Mucosa of stomach (tissue), 1 donor: ENCODE results near the gene CDC25B.

Experiments used
- H3K27me3 ChIP-seq: one replicate; pipeline ENCODE4 v1.7.0; 2013; ENCODE audit warnings: mild to moderate bottlenecking, low read length; ENCODE audit not compliant: control insufficient read depth, insufficient read depth
- H3K36me3 ChIP-seq: one replicate; pipeline ENCODE4 v1.7.0; 2013; ENCODE audit warnings: low read length; ENCODE audit not compliant: control insufficient read depth, insufficient read depth
- H3K4me1 ChIP-seq: one replicate; pipeline ENCODE4 v1.7.0; 2013; ENCODE audit warnings: mild to moderate bottlenecking, low read length; ENCODE audit not compliant: control insufficient read depth, insufficient read depth
- H3K4me3 ChIP-seq: one replicate; pipeline ENCODE4 v1.7.0; 2013; ENCODE audit warnings: low read length
- H3K9ac ChIP-seq: one replicate; pipeline ENCODE4 v1.7.0; 2013; ENCODE audit warnings: mild to moderate bottlenecking, low read length, moderate library complexity
- H3K9me3 ChIP-seq: one replicate; pipeline ENCODE4 v1.7.0; 2013; ENCODE audit warnings: mild to moderate bottlenecking, low read length, moderate library complexity; ENCODE audit not compliant: control insufficient read depth
- donor health status: Pancreatic carcinoma.

CDC25B gene

DNA sequence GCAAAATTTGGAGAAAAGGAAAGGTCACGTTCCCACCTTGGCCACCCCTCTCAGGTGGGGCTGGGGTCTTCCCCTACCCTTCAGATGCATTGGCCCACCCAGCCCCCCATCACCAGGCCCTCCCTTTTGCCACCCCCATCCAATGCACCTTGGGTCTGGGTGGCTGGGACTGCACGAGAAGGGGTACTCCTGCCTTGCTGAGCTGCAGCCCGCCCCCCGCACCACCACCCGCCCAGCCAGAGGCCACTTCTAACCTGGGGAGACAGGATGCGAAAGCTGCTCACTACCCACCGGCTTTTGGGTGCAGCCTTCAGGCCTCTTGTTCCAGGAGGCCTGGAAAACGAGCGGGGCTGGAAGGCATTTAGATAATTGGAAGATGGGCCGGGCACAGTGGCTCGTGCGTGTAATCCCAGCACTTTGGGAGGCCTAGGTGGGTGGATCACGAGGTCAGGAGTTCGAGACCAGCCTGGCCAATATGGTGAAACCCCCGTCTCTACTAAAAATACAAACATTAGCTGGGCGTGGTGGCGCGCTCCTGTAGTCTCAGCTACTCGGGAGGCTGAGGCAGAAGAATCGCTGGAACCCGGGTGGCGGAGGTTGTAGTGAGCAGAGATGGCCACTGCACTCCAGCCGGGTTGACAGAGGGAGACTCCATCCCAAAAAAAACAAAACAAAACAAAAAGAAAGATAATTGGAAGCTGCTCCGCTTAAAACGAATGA lies 1.2 kb upstream of the CDC25B start:
- Histone ChIP-seq H3K9me3 (no peaks in the 10 kb centered on the region), H3K27me3 (no peaks in the 10 kb centered on the region), H3K4me3 (peak overlapping the region; percentile 93), H3K4me1 (peaks cover 35% of the 10 kb centered on the region), H3K36me3 (no peaks in the 10 kb centered on the region), H3K9ac (peak overlapping the region; percentile 91)

GRCh38 chr20:3796477-3797225 lies 541 bp downstream of the CDC25B start:
- no peaks in the 10 kb centered on the region for H3K9me3 ChIP-seq
- no peaks in the 10 kb centered on the region for H3K36me3 ChIP-seq
- peaks cover 40% of the 10 kb centered on the region for H3K4me1 ChIP-seq
- peak overlapping the region; percentile 51 for H3K4me3 ChIP-seq
- H3K9ac ChIP-seq = peak overlapping the region; percentile 3
- no peaks in the 10 kb centered on the region for H3K27me3 ChIP-seq

GRCh38 chr20:3797226-3797545 lies 1.1 kb downstream of the CDC25B start:
- Histone ChIP-seq H3K4me3 (peak overlapping the region; percentile 51), H3K36me3 (no peaks in the 10 kb centered on the region), H3K9ac (peak overlapping the region; percentile 3), H3K4me1 (peaks cover 40% of the 10 kb centered on the region), H3K27me3 (no peaks in the 10 kb centered on the region), H3K9me3 (no peaks in the 10 kb centered on the region)

DNA sequence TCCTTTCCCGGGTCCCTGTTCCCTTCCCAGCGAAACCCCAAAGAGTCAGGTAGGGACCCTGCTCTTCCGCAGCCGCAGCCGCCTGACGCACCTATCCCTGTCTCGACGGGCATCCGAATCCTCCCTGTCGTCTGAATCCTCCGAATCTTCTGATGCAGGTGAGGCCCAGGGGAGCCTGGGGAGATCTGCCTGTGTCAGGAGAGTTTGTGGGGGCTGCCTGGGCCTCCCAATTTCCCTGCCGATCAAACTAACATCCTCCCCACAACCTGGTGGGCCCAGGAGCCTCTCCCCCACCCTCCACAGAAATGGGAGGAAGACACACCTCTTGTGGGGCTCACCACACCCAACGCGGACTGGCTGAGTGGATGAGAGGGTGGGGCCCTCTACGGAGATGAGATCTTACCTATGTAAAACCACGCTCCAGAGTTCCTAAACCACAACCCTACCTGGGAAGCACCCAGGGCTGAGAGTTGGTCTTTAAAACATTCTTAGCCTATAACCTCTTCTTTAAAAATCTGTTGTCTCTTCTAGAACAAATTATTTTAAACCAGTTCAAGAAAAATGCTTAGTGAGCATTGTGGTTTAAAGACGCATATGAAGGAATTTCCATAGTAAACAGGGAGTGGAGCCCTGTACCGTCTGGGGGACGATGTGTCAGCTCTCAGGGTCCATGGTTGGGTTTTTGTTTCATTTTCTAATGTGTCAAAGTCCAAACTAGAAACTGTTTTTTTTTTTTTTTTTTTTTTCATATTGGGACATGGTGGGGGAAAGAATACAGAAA lies 1.7 kb downstream of the CDC25B start:
- Histone ChIP-seq H3K9me3 (no peaks in the 10 kb centered on the region), H3K9ac (peak overlapping the region; percentile 3), H3K4me3 (no peak overlapping the region), H3K27me3 (no peaks in the 10 kb centered on the region), H3K36me3 (no peaks in the 10 kb centered on the region), H3K4me1 (peaks cover 40% of the 10 kb centered on the region)

DNA sequence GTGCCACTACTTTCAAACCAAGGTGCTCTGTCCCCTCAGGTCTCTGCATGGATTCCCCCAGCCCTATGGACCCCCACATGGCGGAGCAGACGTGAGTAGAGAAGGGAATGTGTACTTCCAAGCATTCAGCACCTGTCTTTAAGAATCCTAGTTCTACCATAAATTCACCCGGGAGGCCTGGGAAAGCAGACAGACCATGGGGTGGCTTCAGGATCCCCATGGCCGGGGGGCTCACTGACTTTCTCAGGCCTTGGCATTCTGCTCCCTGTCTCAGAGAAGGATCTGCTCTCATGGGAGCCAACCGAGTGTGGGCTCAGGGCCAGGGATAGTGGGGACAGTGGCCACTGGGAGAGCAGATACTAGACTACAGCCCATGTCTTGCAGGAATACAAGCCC lies 2.3 kb downstream of the CDC25B start:
- H3K4me1 ChIP-seq = peaks cover 40% of the 10 kb centered on the region
- H3K9me3 ChIP-seq = no peaks in the 10 kb centered on the region
- H3K36me3 ChIP-seq = peaks cover 5% of the 10 kb centered on the region
- no peak overlapping the region for H3K4me3 ChIP-seq
- no peak overlapping the region for H3K9ac ChIP-seq
- H3K27me3 ChIP-seq = no peaks in the 10 kb centered on the region

GRCh38 chr20:3798908-3799248 lies 2.8 kb downstream of the CDC25B start:
- Histone ChIP-seq H3K9ac (no peak overlapping the region), H3K9me3 (no peaks in the 10 kb centered on the region), H3K27me3 (no peaks in the 10 kb centered on the region), H3K36me3 (peaks cover 6% of the 10 kb centered on the region), H3K4me1 (peaks cover 40% of the 10 kb centered on the region), H3K4me3 (no peak overlapping the region)

- Histone ChIP-seq H3K27me3 (no peaks in the 10 kb centered on the region), H3K9ac (no peak overlapping the region), H3K4me3 (no peak overlapping the region), H3K36me3 (peaks cover 6% of the 10 kb centered on the region), H3K9me3 (no peaks in the 10 kb centered on the region), H3K4me1 (peaks cover 40% of the 10 kb centered on the region)
Observed at GRCh38 chr20:3800256-3800877, 4.3 kb downstream of the CDC25B start.

- Histone ChIP-seq H3K9ac (no peak overlapping the region), H3K4me3 (no peak overlapping the region), H3K9me3 (no peaks in the 10 kb centered on the region), H3K4me1 (peaks cover 45% of the 10 kb centered on the region), H3K36me3 (peaks cover 6% of the 10 kb centered on the region), H3K27me3 (no peaks in the 10 kb centered on the region)
Observed at GRCh38 chr20:3800878-3801260, 4.8 kb downstream of the CDC25B start.

GRCh38 chr20:3801299-3801698 lies 5.2 kb downstream of the CDC25B start:
- Histone ChIP-seq H3K9me3 (no peaks in the 10 kb centered on the region), H3K4me1 (peaks cover 50% of the 10 kb centered on the region), H3K4me3 (no peak overlapping the region), H3K9ac (no peak overlapping the region), H3K36me3 (peaks cover 6% of the 10 kb centered on the region), H3K27me3 (no peaks in the 10 kb centered on the region)

DNA sequence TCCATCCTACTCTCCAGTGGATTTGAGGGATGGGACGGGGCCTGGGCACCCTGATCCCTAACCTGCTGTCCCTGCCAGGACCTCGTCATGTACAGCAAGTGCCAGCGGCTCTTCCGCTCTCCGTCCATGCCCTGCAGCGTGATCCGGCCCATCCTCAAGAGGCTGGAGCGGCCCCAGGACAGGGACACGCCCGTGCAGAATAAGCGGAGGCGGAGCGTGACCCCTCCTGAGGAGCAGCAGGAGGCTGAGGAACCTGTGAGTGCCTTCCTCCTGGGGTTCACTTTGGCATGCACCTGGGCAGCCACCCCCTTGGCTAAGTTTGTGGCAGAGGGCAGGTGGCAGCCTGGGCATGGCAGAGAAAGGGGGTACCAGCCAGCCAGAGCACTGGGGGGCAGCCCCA lies 5.7 kb downstream of the CDC25B start:
- no peaks in the 10 kb centered on the region for H3K27me3 ChIP-seq
- peaks cover 6% of the 10 kb centered on the region for H3K36me3 ChIP-seq
- peaks cover 51% of the 10 kb centered on the region for H3K4me1 ChIP-seq
- no peak overlapping the region for H3K9ac ChIP-seq
- H3K9me3 ChIP-seq = no peaks in the 10 kb centered on the region
- H3K4me3 ChIP-seq = no peak overlapping the region

DNA sequence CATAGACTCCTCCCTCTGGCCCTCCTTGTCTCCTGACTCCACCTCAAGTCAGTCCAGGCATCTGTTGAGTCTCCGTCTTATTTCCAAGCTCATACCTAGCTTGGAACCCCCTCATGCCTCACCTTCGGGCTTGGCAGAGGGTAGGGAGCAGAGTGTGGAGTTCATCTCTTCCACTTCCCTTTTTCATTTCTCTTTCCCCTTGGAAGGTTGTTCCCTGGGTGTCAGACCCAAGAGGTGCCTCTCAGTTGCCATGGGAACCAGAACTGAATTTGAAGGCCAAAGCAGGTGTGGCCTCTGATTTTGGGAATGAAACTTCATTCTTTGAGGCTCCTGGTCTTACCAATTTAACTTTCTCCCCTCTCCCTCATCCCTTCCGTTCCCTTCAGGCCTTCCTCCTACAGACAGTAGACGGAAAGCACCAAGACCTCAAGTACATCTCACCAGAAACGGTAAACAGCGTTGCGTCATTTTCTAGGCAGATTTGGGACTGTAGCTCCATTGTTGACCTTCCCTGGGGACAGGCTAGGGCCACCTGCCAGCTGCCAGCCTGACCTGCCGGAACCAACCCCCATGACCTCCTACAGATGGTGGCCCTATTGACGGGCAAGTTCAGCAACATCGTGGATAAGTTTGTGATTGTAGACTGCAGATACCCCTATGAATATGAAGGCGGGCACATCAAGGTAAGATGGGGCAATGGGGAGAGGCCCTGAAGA lies 6.6 kb downstream of the CDC25B start:
- Histone ChIP-seq H3K27me3 (no peaks in the 10 kb centered on the region), H3K9me3 (no peaks in the 10 kb centered on the region), H3K9ac (no peak overlapping the region), H3K36me3 (peaks cover 6% of the 10 kb centered on the region), H3K4me3 (no peak overlapping the region), H3K4me1 (peaks cover 51% of the 10 kb centered on the region)
